IMR-90 (cell line): ENCODE measurements around the gene GAS7. TPM values are rescaled to one million over a fixed set of nuclear protein-coding genes. Genes with fewer than 3 reads are reported as not detected.

Experiments used
- ATAC-seq: fragments of 200-7000 bp; cut with Tn5 transposase; 2 replicates; pipeline ENCODE4 v1.9.1; 2020; ENCODE audit warnings: low read depth, mild to moderate bottlenecking, moderate library complexity
- BruUV-seq: library from RNA; stranded (reverse); fragments of 400-500 nt; replicated peaks from 2 replicates; lab custom pipeline; 2021; lab: Mats Ljungman, UMichigan
- CTCF ChIA-PET: fragments of 300-600 bp; formaldehyde crosslinking; extraction: SDS; loops from one replicate; lab custom pipeline; 2021; ENCODE audit warnings: antibody characterized with exemption; lab: Yijun Ruan, JAX
- POLR2A ChIA-PET: fragments of 300-600 bp; sonication (Branson Sonifier 250); formaldehyde crosslinking; loops from one replicate; lab custom pipeline; 2022; ENCODE audit warnings: antibody characterized with exemption; ENCODE audit not compliant: unreplicated experiment; lab: Charles Lee
- DNase-seq: peaks from one replicate; pipeline ENCODE4 v3.0.0; 2013
- H2AFZ ChIP-seq: replicated peaks from 2 replicates; pipeline ENCODE3; 2013; ENCODE audit warnings: low read length, mild to moderate bottlenecking; ENCODE audit not compliant: poor library complexity
- H2AK5ac ChIP-seq: 2 replicates; pipeline ENCODE4 v1.6.1; 2013; ENCODE audit warnings: low read depth, low read length, inconsistent platforms
- H2AK9ac ChIP-seq: replicated peaks from 2 replicates; pipeline ENCODE3; 2013; ENCODE audit warnings: mild to moderate bottlenecking, low read depth, low read length, moderate library complexity; ENCODE audit not compliant: poor library complexity
- H2BK120ac ChIP-seq: 2 replicates; pipeline ENCODE4 v1.6.1; 2013; ENCODE audit warnings: low read depth, low read length, inconsistent platforms
- H2BK15ac ChIP-seq: 3 replicates; pipeline ENCODE4 v1.6.1; 2013; ENCODE audit warnings: low read depth, low read length, inconsistent platforms
- H2BK20ac ChIP-seq: 2 replicates; pipeline ENCODE4 v1.6.1; 2013; ENCODE audit warnings: low read depth, mild to moderate bottlenecking, inconsistent platforms, low read length, moderate library complexity
- H2BK5ac ChIP-seq: 2 replicates; pipeline ENCODE4 v1.6.1; 2013; ENCODE audit warnings: mild to moderate bottlenecking, low read depth, low read length, inconsistent platforms; ENCODE audit not compliant: poor library complexity, severe bottlenecking
- H3K14ac ChIP-seq: replicated peaks from 2 replicates; pipeline ENCODE4 v1.6.1; 2013; ENCODE audit warnings: low read depth, low read length, inconsistent platforms
- H3K18ac ChIP-seq: 2 replicates; pipeline ENCODE4 v1.6.1; 2013; ENCODE audit warnings: low read depth, low read length, control low read depth
- H3K23ac ChIP-seq: 2 replicates; pipeline ENCODE4 v1.6.1; 2013; ENCODE audit warnings: low read depth, low read length, inconsistent platforms
- H3K27ac ChIP-seq: 2 replicates; pipeline ENCODE4 v1.5.1; 2013; ENCODE audit warnings: mild to moderate bottlenecking, control low read depth, low read length; ENCODE audit not compliant: insufficient read depth
- H3K27me3 ChIP-seq: 2 replicates; pipeline ENCODE4 v1.6.1; 2013; ENCODE audit warnings: low read length; ENCODE audit not compliant: control insufficient read depth, insufficient read depth
- H3K36me3 ChIP-seq: 2 replicates; pipeline ENCODE4 v1.6.1; 2013; ENCODE audit warnings: low read length, mixed read lengths; ENCODE audit not compliant: control insufficient read depth, insufficient read depth
- H3K4ac ChIP-seq: 2 replicates; pipeline ENCODE4 v1.6.1; 2013; ENCODE audit warnings: low read depth, low read length, inconsistent platforms
- H3K4me1 ChIP-seq: 2 replicates; pipeline ENCODE4 v1.6.1; 2013; ENCODE audit warnings: low read length, mixed read lengths; ENCODE audit not compliant: control insufficient read depth, insufficient read depth
- H3K4me2 ChIP-seq: 2 replicates; pipeline ENCODE4 v1.6.1; 2013; ENCODE audit warnings: low read depth, mild to moderate bottlenecking, control low read depth, low read length, moderate library complexity
- H3K4me3 ChIP-seq: 2 replicates; pipeline ENCODE4 v1.5.1; 2013; ENCODE audit warnings: low read depth, mild to moderate bottlenecking, control low read depth, low read length, moderate library complexity; ENCODE audit not compliant: insufficient read depth
- H3K56ac ChIP-seq: 2 replicates; pipeline ENCODE4 v1.6.1; 2013; ENCODE audit warnings: low read length, inconsistent platforms; ENCODE audit not compliant: insufficient read depth; ENCODE audit errors: extremely low read depth
- H3K79me1 ChIP-seq, 2 experiments: 2 replicates each; pipeline ENCODE4 v1.6.1; 2013; ENCODE audit warnings: low read length in 2 of 2, inconsistent platforms in 1 of 2, low read depth in 1 of 2
- H3K9ac ChIP-seq: 2 replicates; pipeline ENCODE4 v1.6.1; 2013; ENCODE audit warnings: low read depth, low read length, control low read depth
- H3K9me1 ChIP-seq: 2 replicates; pipeline ENCODE4 v1.6.1; 2013; ENCODE audit warnings: low read length, inconsistent platforms; ENCODE audit not compliant: insufficient read depth
- H3K9me3 ChIP-seq: 2 replicates; pipeline ENCODE4 v1.6.1; 2013; ENCODE audit warnings: low read length; ENCODE audit not compliant: control insufficient read depth, insufficient read depth
- H4K20me1 ChIP-seq: 2 replicates; pipeline ENCODE4 v1.6.1; 2013; ENCODE audit warnings: low read length, inconsistent platforms; ENCODE audit not compliant: insufficient read depth
- H4K5ac ChIP-seq: 2 replicates; pipeline ENCODE4 v1.6.1; 2013; ENCODE audit warnings: mild to moderate bottlenecking, low read depth, low read length, control low read depth
- H4K8ac ChIP-seq, 2 experiments: 2 replicates each; pipeline ENCODE4 v1.6.1; 2013; ENCODE audit warnings: low read depth in 2 of 2, low read length in 2 of 2, control low read depth in 1 of 2, inconsistent platforms in 1 of 2
- H4K91ac ChIP-seq: 2 replicates; pipeline ENCODE4 v1.6.1; 2013; ENCODE audit warnings: low read depth, low read length, inconsistent platforms; ENCODE audit not compliant: insufficient read depth
- BHLHE40 ChIP-seq: fragments of 150-350 bp; IDR thresholded peaks from 2 replicates; pipeline ENCODE4 v1.6.1; 2016; ENCODE audit warnings: mild to moderate bottlenecking, low read depth, low read length
- CEBPB ChIP-seq: IDR thresholded peaks from 2 replicates; pipeline ENCODE4 v1.6.1; 2012; ENCODE audit warnings: low read depth, low read length, improper control_type of control experiment
- CHD1 ChIP-seq: IDR thresholded peaks from 2 replicates; pipeline ENCODE4 v1.6.1; 2012; ENCODE audit warnings: low read depth, low read length, improper control_type of control experiment
- FOS ChIP-seq: fragments of 150-350 bp; IDR thresholded peaks from 2 replicates; pipeline ENCODE4 v1.6.1; 2016; ENCODE audit warnings: low read depth, low read length
- MAFK ChIP-seq: IDR thresholded peaks from 2 replicates; pipeline ENCODE4 v1.6.1; 2012; ENCODE audit warnings: low read depth, low read length, improper control_type of control experiment
- MXI1 ChIP-seq: IDR thresholded peaks from 2 replicates; pipeline ENCODE4 v1.6.1; 2012; ENCODE audit warnings: low read depth, mild to moderate bottlenecking, low read length, moderate library complexity, borderline replicate concordance
- NFE2L2 ChIP-seq: fragments of 150-350 bp; IDR thresholded peaks from 2 replicates; pipeline ENCODE4 v1.6.1; 2016; ENCODE audit warnings: low read depth, mild to moderate bottlenecking, low read length
- POLR2A ChIP-seq: IDR thresholded peaks from 2 replicates; pipeline ENCODE4 v1.6.1; 2012; ENCODE audit warnings: mild to moderate bottlenecking, low read depth, low read length
- RCOR1 ChIP-seq: IDR thresholded peaks from 2 replicates; pipeline ENCODE4 v1.6.1; 2012; ENCODE audit warnings: mild to moderate bottlenecking, low read length, improper control_type of control experiment; ENCODE audit not compliant: insufficient replicate concordance
- SMC3 ChIP-seq: fragments of 150-350 bp; IDR thresholded peaks from 2 replicates; pipeline ENCODE4 v1.6.1; 2016; ENCODE audit warnings: low read depth, mild to moderate bottlenecking, antibody characterized with exemption, low read length, moderate library complexity
- USF2 ChIP-seq: fragments of 150-350 bp; IDR thresholded peaks from 2 replicates; pipeline ENCODE4 v1.6.1; 2017; ENCODE audit warnings: mild to moderate bottlenecking, antibody characterized with exemption, low read length, low read depth
- WGBS, 2 experiments: methylation state at CpG; one replicate each; pipeline versions ENCODE4 v1.1.5 to v1.1.7; 2013; ENCODE audit warnings: missing lambda C conversion rate in 2 of 2; ENCODE audit not compliant: insufficient read length in 1 of 2; ENCODE audit errors: extremely low coverage in 2 of 2; 5-methylcytosine and 5-hydroxymethylcytosine counted together
- dilution Hi-C: fragments of 300-500 bp; cut with HindIII; formaldehyde crosslinking; loops from one replicate; pipeline ENCODE4 v1.14.3; 2018; ENCODE audit warnings: low sequenced_read_pairs; ENCODE audit not compliant: unreplicated experiment
- in situ Hi-C: fragments of 300-500 bp; cut with MboI; formaldehyde crosslinking; loops from 3 replicates; pipeline ENCODE4 v1.14.3; 2019; ENCODE audit warnings: low sequenced_read_pairs, inconsistent platforms, mixed read lengths
- intact Hi-C: fragments of 100-400 bp; cut with micrococcal nuclease; formaldehyde crosslinking; loops from 2 replicates; pipeline ENCODE4 v1.10.0; 2022
- polyA plus RNA-seq, 3 experiments: library from polyadenylated mRNA; depleted of rRNA; stranded (reverse); fragments of >200 nt; gene quantifications; 2 replicates each; pipeline ENCODE4 v1.2.3, GENCODE V29; 2012; ENCODE audit warnings: low replicate concordance in 1 of 3
- total RNA-seq: library from RNA; depleted of rRNA; stranded (reverse); fragments of >200 nt; gene quantifications from 2 replicates; pipeline ENCODE4 v1.2.3, GENCODE V29; 2012
- TF ChIP-seq, protein P1 (sequence below): conservative IDR thresholded peaks from 2 replicates; pipeline ENCODE4 v1.5.1; 2012; ENCODE audit warnings: mild to moderate bottlenecking, low read depth, low read length, improper control_type of control experiment
- TF ChIP-seq, protein P2 (sequence below): fragments of 150-350 bp; IDR thresholded peaks from 2 replicates; pipeline ENCODE4 v1.6.1; 2016; ENCODE audit warnings: low read depth, mild to moderate bottlenecking, low read length, moderate library complexity, borderline replicate concordance

GAS7 gene
- total and polyA plus RNA-seq, 2 of the 4 experiments (the other 2 are of a cell fraction), result 4.6 to 5.0 TPM

DNA sequence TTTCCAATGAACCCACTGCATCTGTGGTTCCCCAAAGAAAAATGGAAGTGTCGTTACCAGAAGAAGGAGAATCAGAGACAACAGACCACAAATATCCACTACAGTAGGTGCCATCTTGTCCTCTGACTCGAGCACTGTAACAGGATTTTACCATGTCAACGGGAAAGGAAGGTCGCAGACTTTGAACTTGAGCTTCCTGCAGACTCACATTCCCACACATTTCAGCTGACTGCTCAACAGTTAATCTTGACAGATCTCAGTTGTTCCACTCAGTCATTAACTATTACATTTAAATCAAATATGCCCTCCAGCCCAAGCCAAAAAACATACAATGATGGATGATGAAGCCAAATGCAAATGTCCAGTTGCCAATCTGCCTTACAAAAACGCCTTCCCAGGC is 37.0 kb downstream of the GAS7 start:
- ChIA-PET CTCF (interaction anchor here (0.7 kb wide), 1 partner anchor 26 kb away, joined by 3 read pairs; no protein-coding TSS in a partner anchor), POLR2A (no interaction called here)
- no peak overlapping the region for H3K4me3 ChIP-seq
- dilution Hi-C loops (no loop called here), intact Hi-C loops (no loop called here), in situ Hi-C loops (no loop called here)
- H3K23ac ChIP-seq, result no peak overlapping the region
- no peak overlapping the region for H2BK120ac ChIP-seq
- H4K91ac ChIP-seq, result no peak overlapping the region; the same call in 1 of the 2 replicates
- no TSS peak for BruUV-seq
- peaks cover 3% of the 10 kb centered on the region; the same call in 1 of the 2 replicates for H3K4me1 ChIP-seq
- no peaks in the 10 kb centered on the region for H3K9me3 ChIP-seq
- H2BK20ac ChIP-seq, result no peak overlapping the region
- no peak overlapping the region for H3K4ac ChIP-seq
- no peak overlapping the region for H3K14ac ChIP-seq
- no peak overlapping the region for H2AK5ac ChIP-seq
- no peak overlapping the region for H2AK9ac ChIP-seq
- H3K79me1 ChIP-seq, result no peaks in the 10 kb centered on the region
- 0 out of 2 replicates have a peak overlapping the region, but pooled peaks have one; percentile 1 for H3K56ac ChIP-seq
- H4K20me1 ChIP-seq, result no peaks in the 10 kb centered on the region
- H4K5ac ChIP-seq, result no peak overlapping the region
- H3K9me1 ChIP-seq, result no peaks in the 10 kb centered on the region
- no peak for TF ChIP-seq USF2
- TF ChIP-seq, protein P1, sequence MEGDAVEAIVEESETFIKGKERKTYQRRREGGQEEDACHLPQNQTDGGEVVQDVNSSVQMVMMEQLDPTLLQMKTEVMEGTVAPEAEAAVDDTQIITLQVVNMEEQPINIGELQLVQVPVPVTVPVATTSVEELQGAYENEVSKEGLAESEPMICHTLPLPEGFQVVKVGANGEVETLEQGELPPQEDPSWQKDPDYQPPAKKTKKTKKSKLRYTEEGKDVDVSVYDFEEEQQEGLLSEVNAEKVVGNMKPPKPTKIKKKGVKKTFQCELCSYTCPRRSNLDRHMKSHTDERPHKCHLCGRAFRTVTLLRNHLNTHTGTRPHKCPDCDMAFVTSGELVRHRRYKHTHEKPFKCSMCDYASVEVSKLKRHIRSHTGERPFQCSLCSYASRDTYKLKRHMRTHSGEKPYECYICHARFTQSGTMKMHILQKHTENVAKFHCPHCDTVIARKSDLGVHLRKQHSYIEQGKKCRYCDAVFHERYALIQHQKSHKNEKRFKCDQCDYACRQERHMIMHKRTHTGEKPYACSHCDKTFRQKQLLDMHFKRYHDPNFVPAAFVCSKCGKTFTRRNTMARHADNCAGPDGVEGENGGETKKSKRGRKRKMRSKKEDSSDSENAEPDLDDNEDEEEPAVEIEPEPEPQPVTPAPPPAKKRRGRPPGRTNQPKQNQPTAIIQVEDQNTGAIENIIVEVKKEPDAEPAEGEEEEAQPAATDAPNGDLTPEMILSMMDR, result no peak
- TF ChIP-seq MAFK, result no peak
- no peak for TF ChIP-seq MXI1
- no peak for TF ChIP-seq CHD1
- TF ChIP-seq, protein P2, sequence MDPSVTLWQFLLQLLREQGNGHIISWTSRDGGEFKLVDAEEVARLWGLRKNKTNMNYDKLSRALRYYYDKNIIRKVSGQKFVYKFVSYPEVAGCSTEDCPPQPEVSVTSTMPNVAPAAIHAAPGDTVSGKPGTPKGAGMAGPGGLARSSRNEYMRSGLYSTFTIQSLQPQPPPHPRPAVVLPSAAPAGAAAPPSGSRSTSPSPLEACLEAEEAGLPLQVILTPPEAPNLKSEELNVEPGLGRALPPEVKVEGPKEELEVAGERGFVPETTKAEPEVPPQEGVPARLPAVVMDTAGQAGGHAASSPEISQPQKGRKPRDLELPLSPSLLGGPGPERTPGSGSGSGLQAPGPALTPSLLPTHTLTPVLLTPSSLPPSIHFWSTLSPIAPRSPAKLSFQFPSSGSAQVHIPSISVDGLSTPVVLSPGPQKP, result no peak
- TF ChIP-seq FOS, result no peak
- TF ChIP-seq BHLHE40, result no peak
- no peak for TF ChIP-seq CEBPB
- no peak for TF ChIP-seq RCOR1
- no peak for TF ChIP-seq POLR2A
- TF ChIP-seq SMC3, result no peak
- no peak for TF ChIP-seq NFE2L2
- 69% methylated on average over 3 of the region's 5 CpGs; no CpG with 5 or more reads in 1 of the 2 experiments for WGBS, 2 experiments
- no peak overlapping the region for H3K9ac ChIP-seq
- no peak overlapping the region for H3K4me2 ChIP-seq
- H2AFZ ChIP-seq, result no peak overlapping the region
- no peak overlapping the region for H3K18ac ChIP-seq
- H2BK5ac ChIP-seq, result no peak overlapping the region
- ATAC-seq (no peak), DNase-seq (no peak)
- no peak overlapping the region for H2BK15ac ChIP-seq
- no peaks in the 10 kb centered on the region for H3K27me3 ChIP-seq
- H3K27ac ChIP-seq, result no peak overlapping the region
- H4K8ac ChIP-seq, result no peak overlapping the region
- no peaks in the 10 kb centered on the region; the same call in 1 of the 2 replicates for H3K36me3 ChIP-seq
